ENCODE results near the gene KIAA1549.

- TF ChIP-seq EZH2 (IDR thresholded peaks at IDR 0.05) (no peak), POLR2AphosphoS5 (IDR thresholded peaks at IDR 0.05; ENCODE audit: borderline replicate concordance, low read depth, low read length) (no peak), FOXP2 (optimal IDR thresholded peaks at IDR 0.05; ENCODE audit: control extremely low read depth, extremely low read length, insufficient read depth) (no peak)
Measured at GRCh38 chr7:138868711-138869110, 112.5 kb downstream of the KIAA1549 start.
